Upper lobe of left lung (tissue), 4 donors: ENCODE data around the gene HTR3A.

Source experiments
- POLR2A ChIP-seq, 4 donors: fragments of 450-650 bp; IDR thresholded peaks; one replicate each; pipeline ENCODE4 v1.5.1; 2016 to 2017; ENCODE audit warnings: antibody characterized with exemption in 4 of 4, mild to moderate bottlenecking in 2 of 4
- TF ChIP-seq, protein P1 (sequence below), 6 experiments: fragments of 450-650 bp in 4 of 6; fragments of 200-600 bp in 2 of 6; sonication (generic) in 2 of 6; IDR thresholded peaks; one replicate each; pipeline ENCODE4 v1.5.1; 2016 to 2019; ENCODE audit warnings: antibody characterized with exemption in 6 of 6

DNA sequence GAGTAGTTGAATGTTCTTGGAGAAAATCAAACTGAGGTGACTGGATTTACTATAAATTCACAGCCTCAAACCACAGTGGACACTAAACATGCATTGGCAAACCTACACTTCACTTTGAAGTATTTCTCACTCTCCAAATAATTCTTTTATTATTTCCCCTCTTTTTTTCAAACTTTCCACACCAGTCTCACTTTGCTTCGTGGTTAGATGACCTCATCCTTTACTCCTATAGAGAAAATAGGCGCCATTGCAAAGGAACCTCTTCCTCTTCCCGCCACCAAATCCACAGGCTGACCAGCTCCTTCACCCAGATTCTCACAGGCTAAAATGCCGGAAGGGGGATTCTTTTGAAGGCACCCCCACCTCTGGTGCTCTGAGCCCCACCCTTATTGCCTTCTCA, 33.4 kb downstream of the HTR3A start:
- TF ChIP-seq, protein P1, sequence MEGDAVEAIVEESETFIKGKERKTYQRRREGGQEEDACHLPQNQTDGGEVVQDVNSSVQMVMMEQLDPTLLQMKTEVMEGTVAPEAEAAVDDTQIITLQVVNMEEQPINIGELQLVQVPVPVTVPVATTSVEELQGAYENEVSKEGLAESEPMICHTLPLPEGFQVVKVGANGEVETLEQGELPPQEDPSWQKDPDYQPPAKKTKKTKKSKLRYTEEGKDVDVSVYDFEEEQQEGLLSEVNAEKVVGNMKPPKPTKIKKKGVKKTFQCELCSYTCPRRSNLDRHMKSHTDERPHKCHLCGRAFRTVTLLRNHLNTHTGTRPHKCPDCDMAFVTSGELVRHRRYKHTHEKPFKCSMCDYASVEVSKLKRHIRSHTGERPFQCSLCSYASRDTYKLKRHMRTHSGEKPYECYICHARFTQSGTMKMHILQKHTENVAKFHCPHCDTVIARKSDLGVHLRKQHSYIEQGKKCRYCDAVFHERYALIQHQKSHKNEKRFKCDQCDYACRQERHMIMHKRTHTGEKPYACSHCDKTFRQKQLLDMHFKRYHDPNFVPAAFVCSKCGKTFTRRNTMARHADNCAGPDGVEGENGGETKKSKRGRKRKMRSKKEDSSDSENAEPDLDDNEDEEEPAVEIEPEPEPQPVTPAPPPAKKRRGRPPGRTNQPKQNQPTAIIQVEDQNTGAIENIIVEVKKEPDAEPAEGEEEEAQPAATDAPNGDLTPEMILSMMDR (IDR thresholded peaks at IDR 0.05), result no peak
- TF ChIP-seq POLR2A (IDR thresholded peaks at IDR 0.05), result no peak
